ENCODE data around the gene IGF2BP1.

Gene IGF2BP1

DNA sequence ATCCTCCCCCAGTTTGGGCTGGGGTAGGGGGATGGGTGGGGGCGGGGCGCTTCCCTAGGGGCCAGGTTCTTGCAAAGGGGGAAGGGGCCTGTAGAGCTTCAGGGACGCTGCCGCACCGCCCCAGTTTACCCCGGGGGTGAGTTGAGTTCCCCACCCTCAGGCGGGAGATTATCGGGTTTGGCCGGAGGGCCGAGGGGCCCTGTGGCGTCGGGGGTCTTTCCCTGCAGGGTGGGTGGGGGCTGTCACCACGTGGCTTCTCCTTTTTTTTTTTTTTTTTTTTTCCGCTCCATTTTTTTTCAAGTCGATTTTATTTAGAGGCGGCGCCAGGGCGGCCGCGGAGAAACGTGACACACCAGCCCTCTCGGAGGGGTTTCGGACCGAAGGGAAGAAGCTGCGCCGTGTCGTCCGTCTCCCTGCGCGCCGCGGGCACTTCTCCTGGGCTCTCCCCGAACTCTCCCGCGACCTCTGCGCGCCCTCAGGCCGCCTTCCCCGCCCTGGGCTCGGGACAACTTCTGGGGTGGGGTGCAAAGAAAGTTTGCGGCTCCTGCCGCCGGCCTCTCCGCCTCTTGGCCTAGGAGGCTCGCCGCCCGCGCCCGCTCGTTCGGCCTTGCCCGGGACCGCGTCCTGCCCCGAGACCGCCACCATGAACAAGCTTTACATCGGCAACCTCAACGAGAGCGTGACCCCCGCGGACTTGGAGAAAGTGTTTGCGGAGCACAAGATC lies at the start of gene IGF2BP1:
IGF2BP1 (plus strand) TSS at position 283 of the 724 bp plus-strand sequence; CDS start at position 644, 361 bp downstream.
- FAIRE-seq: no peak

- no peak for FAIRE-seq
Measured at GRCh38 chr17:48951572-48951971, 45.6 kb upstream of the IGF2BP1 start.

- no peak for FAIRE-seq
Measured at GRCh38 chr17:48952904-48953303, 44.3 kb upstream of the IGF2BP1 start.

- FAIRE-seq: no peak
Measured at GRCh38 chr17:48954300-48954755, 42.9 kb upstream of the IGF2BP1 start.

DNA sequence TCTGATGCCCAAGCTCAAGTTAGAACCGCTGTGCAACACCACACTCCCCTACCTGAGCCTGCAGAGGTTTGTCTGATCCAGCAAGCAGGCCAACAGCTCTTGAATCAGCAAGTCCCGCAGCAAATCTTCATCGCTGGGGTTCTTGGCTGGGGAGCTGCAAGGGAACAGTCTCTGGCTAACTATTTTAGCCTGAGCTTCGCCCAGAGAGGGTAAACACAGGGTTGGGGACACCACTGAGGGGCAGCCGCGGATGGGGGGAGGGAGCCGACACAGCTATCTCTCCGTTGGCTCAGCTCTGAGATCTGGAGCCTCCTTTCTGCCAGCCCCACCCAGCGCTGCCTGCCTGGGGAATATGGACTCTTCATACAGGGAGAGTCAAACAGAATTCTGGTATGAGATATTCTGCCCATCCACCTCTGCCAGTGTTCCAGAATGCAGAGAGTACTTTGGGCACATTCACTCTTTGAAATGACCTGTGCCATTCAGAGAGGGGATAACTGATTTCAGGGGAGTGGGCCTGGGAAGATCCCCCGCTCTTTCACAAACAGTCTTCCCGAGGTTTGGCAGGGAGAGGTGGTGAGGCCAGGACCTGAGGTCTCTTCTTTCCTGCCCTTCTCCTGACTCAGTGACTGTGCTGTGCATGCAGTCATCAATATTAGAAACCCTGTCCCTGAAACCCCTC lies 36.2 kb upstream of the IGF2BP1 start:
- FAIRE-seq: no peak

- FAIRE-seq: no peak
Measured at GRCh38 chr17:48961516-48962233, 35.5 kb upstream of the IGF2BP1 start.

DNA sequence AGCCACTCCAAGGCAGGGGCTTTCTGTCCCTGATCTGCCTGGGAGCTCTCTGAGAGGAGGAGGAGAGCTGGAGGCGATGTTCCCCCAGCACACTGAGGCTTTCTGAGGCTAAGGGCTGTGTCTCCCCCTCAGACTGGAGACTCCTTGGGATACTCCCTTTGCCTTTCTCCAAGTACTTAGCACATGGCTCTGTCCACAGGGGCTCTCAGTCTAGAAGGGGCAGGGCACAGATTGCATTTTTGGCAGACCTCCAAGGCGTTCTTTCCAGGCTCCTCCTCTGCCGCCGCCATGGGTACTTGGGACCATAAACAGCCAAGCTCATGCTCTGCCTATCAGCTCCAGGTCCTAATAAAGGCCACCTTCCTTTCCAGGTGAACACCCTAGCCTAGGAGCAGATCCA lies 27.0 kb upstream of the IGF2BP1 start:
- no peak for FAIRE-seq

DNA sequence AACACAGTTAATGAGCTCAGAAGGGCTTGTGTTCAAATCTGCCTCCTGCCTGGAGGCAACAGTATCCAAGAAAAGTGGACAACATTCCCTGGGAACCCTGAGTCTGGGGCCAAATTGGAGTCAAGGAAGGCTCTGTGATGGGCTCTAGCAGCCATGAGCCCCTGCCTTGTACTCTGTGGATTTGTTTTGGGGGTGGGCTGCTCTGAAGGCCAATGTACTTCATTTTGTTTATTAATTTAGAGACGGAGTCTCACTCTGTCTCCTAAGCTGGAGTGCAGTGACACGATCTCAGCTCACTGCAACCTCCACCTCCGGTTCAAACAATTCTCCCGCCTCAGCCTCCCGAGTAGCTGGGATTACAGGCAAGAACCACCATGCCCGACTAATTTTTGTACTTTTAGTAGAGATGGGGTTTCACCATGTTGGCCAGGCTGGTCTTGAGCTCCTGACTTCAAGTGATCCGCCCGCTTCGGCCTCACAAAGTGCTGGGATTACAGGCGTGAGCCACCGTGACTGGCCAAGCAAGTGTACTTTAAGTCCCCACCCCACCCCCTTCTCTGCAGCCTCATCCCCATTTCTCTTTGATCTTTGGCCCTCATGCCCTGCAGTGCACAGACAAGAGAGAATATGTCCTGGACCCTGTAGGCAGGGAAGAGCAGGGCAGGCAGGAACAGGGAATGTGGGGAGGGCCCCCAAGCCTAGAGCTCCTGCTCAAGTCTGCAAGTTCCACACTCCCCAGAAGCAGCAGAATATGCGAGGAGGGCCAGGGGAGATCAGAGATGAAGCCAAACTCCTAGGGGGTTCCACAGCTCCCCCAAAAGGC lies 26.1 kb upstream of the IGF2BP1 start:
- no peak for FAIRE-seq

- FAIRE-seq: no peak
Measured at GRCh38 chr17:48972749-48973097, 24.5 kb upstream of the IGF2BP1 start.

- FAIRE-seq: no peak
Measured at GRCh38 chr17:48973806-48974205, 23.4 kb upstream of the IGF2BP1 start.

- FAIRE-seq: no peak
Measured at GRCh38 chr17:48981927-48982539, 15.2 kb upstream of the IGF2BP1 start.

DNA sequence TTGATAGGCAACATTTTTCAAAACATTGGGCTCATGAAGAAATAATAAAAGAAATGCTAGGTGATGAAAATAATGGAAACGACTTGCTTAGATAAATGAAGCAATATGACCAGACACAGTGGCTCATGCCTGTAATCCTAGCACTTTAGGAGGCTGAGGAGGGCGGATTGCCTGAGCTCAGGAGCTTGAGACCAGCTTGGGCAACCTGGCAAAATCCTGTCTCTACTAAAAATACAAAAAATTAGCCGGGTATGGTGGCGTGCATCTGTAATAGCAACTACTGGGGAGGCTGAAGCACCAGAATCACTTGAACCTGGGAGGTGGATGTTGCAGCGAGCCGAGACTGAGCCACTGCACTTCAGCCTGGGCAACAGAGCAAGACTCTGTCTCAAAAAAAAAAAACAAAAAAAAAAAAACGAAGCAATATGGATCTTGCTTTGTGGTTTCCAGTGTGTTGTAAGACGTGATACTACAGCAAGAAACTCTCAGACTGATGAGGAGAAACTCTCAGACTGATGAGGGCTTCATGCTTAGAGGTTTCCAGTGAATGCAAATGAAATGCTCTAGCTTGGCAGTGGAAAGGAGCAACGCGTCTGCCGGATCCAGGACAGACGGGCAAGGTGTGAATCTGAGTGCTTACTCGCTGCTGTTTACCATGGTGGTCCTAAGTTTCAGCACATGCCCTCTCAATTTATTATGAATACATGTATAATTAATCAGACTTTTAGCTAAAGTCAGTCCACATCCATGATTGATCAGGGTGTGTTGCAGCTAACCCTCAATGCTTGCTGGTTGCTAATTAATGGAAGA lies 11.5 kb upstream of the IGF2BP1 start:
- FAIRE-seq: no peak

GRCh38 chr17:48989100-48989499 lies 8.1 kb upstream of the IGF2BP1 start:
- FAIRE-seq: no peak

GRCh38 chr17:48990882-48991357 lies 6.3 kb upstream of the IGF2BP1 start:
- FAIRE-seq: no peak

DNA sequence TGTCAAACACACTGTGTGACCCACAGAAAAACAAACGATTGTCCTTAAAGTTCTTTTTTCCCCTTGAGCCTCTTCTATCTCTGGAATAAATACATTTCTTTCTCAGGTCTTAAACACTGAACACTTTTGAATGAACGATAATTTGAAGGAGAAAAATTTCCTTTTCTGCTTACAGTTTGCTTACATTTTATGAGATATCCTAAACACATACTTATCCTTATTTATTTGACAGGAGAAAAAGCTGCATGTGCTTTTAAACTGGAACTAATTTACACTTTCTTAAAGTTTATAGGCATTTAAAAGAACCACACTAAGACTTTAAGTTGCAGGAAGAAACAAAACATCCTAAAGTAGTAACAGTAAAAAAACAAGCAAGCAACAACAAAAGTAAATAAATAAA lies 4.7 kb upstream of the IGF2BP1 start:
- no peak for FAIRE-seq

DNA sequence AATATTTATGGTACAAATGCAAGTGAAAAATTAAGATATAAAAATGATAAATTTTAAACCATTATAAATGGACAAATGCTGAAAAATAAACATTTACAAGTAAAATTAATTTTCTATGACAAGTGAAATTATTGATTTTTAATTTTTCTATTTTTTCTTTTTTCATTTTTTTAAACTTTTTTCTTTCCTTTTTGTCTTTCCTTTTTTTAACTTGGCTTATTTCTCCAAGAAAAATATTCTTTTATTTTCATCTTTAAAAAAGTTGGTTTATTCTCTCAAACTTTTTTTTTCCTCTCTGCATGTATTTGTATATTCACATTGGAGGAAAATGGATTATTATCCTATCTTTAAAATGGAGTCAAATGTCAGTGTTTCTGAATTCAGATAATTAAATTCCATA lies 3.9 kb upstream of the IGF2BP1 start:
- peak; percentile 94 for FAIRE-seq

- FAIRE-seq: no peak
Measured at GRCh38 chr17:48993951-48994350, 3.2 kb upstream of the IGF2BP1 start.

GRCh38 chr17:48994549-48995303 lies 2.5 kb upstream of the IGF2BP1 start:
- no peak for FAIRE-seq

DNA sequence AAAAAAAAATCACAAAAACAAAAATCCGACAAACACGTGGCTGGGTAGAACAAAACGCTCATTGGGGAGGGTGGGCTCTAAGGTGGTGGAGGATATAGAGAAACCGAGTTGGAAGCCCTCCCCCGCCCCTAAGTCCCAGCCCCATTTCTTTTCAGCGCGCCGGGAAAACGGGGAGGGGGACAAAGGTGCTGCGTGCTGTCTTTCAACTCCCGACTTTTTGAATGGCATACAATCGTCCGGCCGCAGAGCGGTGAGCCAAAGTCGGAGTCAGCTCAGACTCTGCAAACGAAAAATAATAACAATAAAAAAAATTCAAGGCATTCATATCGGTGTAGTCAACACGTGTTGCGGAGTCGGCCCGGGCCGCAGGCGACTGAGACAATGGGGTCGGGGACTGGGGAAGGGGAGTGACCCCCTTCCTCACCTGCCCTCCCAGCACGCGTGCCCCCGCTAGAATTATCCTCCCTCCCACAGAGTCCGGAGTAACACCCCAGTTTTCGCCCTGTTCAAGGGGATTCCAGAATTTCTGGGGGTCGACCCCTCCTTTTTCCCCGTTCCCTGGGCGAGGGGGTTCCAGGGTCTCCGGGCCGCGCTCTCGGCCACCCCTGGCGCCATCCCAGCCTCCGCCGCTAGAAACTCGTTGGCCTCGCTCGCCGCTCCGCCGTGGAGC lies 1.7 kb upstream of the IGF2BP1 start:
- FAIRE-seq: no peak
